ENCODE data around the gene ICAM2.

ICAM2 gene

DNA sequence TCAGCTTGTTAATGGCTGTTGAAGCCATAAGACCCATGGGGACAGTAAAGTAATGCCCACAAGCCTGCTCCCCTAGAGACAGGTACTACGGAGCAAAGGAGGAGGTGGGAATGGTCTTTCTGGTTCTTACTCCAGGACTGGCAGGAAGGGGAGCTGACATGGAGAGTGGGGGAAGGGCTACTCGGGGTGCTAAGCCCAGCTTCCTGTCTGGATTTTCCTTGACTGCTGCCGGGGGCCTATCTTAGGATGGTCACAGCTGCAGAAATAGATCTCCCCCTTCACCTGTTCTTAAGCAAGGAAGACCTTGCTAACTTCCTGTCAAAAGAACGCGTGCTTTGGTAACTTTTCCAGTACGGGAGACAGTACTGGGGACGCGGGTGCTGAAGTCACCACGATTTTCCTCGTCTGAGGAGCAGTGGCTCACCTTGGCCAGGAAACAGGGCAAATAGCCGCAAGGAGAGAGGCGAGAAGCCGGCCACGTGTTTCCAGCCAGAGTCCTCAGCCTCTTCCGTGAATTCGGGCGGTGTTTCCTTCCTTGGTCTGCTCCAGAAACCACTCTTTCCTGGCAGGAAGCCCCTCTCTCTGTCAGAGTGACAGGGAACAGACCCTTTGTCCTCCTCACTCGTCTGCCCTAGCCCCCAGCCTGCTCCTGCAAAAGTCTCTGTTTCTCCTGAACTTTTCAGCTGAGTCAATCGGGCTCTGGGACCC is 22.9 kb downstream of the ICAM2 start:
- H2AK5ac ChIP-seq (ENCODE audit: low read length, severe bottlenecking): no peak overlapping the region
- H3K23ac ChIP-seq (ENCODE audit: low read length in 2 of 2): no peak overlapping the region
- DNase-seq: no peak
- no peak overlapping the region for H2BK5ac ChIP-seq (ENCODE audit: low read depth, low read length, poor library complexity, severe bottlenecking)
- no peaks in the 10 kb centered on the region for H3K9me3 ChIP-seq (ENCODE audit: control insufficient read depth, low read length)
- no peak overlapping the region for H3K4ac ChIP-seq (ENCODE audit: low read depth in 1 of 2, low read length in 2 of 2)
- H3K14ac ChIP-seq (ENCODE audit: low read length in 2 of 2): no peak overlapping the region
- H3K27ac ChIP-seq (ENCODE audit: low read length, poor library complexity, severe bottlenecking): no peak overlapping the region
- H3K79me1 ChIP-seq (replicated peaks; ENCODE audit: low read length, poor library complexity, severe bottlenecking): no peaks in the 10 kb centered on the region
- H3K27me3 ChIP-seq (ENCODE audit: control insufficient read depth in 1 of 2, insufficient read depth in 1 of 2, low read length in 2 of 2): peaks cover 47 to 56% of the 10 kb centered on the region in 2 experiments
- H2AFZ ChIP-seq (ENCODE audit: low read depth, low read length): no peak overlapping the region
- H3K4me1 ChIP-seq (ENCODE audit: control insufficient read depth, insufficient read depth, low read depth, low read length): peaks cover 10% of the 10 kb centered on the region
- peak overlapping the region; percentile 79 for H3K9ac ChIP-seq (ENCODE audit: low read length)
- H2BK15ac ChIP-seq (ENCODE audit: low read depth, poor library complexity, severe bottlenecking): no peak overlapping the region
- 7% methylated on average over 19 of the region's 19 CpGs for WGBS
- H4K8ac ChIP-seq (ENCODE audit: low read length): no peak overlapping the region
- H2BK120ac ChIP-seq (ENCODE audit: low read depth, low read length): no peak overlapping the region
- no peak overlapping the region for H2BK12ac ChIP-seq (ENCODE audit: low read length in 2 of 2)
- no peaks in the 10 kb centered on the region for H3K36me3 ChIP-seq (ENCODE audit: control insufficient read depth in 1 of 2, insufficient read depth in 2 of 2, low read depth in 1 of 2, low read length in 2 of 2)
- H3K4me3 ChIP-seq (ENCODE audit: insufficient read depth in 1 of 2, low read depth in 1 of 2, low read length in 2 of 2): peak overlapping the region in 1 of 2 experiments; percentile 86
- no peak overlapping the region for H4K91ac ChIP-seq (ENCODE audit: low read length)
- peak overlapping the region; percentile 63 for H3K4me2 ChIP-seq (ENCODE audit: low read length, poor library complexity, severe bottlenecking)
- no peak overlapping the region for H3K18ac ChIP-seq (ENCODE audit: low read depth in 1 of 2, low read length in 2 of 2)

DNA sequence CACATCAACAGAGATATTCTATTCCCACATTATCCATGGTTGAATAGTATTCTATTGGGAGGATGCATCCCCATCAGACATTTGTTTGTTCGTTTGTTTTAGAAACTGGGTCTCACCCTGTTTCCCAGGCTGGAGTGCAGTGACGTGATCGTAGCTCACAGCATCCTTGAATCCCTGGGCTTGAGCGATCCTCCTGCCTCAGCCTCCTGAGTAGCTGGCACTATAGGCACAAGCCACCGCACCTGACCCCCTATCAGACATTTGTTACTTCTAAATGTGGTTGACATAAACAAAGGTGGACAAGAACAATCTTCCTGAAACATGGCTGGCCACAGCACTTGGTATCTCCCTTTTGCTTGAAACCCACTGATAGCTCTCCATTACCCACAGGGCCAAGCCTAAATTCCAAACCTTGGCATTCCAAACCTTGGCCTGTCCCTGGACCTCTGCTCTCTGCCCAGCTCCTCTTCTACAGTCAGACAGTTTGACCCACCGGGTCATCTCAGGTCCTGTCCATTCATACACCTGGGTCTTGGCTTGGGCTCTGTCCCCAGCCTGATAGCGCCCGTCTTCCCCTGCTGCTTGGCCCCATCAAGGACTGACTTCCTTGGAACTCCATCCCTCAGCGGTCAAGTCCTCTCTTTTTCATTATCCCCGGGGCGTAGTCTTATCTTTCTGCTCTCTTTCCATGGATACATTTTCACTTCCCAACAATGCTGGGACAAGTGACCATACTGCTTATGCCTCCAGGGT is 23.8 kb downstream of the ICAM2 start:
- no peak for DNase-seq
- Histone ChIP-seq H3K4ac (ENCODE audit: low read depth in 1 of 2, low read length in 2 of 2) (no peak overlapping the region), H3K27ac (ENCODE audit: low read length, poor library complexity, severe bottlenecking) (no peak overlapping the region), H2BK15ac (ENCODE audit: low read depth, poor library complexity, severe bottlenecking) (no peak overlapping the region), H3K18ac (ENCODE audit: low read depth in 1 of 2, low read length in 2 of 2) (no peak overlapping the region), H3K9ac (ENCODE audit: low read length) (no peak overlapping the region), H3K36me3 (ENCODE audit: control insufficient read depth in 1 of 2, insufficient read depth in 2 of 2, low read depth in 1 of 2, low read length in 2 of 2) (no peaks in the 10 kb centered on the region), H3K14ac (ENCODE audit: low read length in 2 of 2) (no peak overlapping the region), H2AK5ac (ENCODE audit: low read length, severe bottlenecking) (no peak overlapping the region), H3K23ac (ENCODE audit: low read length in 2 of 2) (no peak overlapping the region), H3K4me3 (ENCODE audit: insufficient read depth in 1 of 2, low read depth in 1 of 2, low read length in 2 of 2) (no peak overlapping the region), H3K79me1 (replicated peaks; ENCODE audit: low read length, poor library complexity, severe bottlenecking) (no peaks in the 10 kb centered on the region), H2BK12ac (ENCODE audit: low read length in 2 of 2) (no peak overlapping the region), H4K91ac (ENCODE audit: low read length) (no peak overlapping the region), H3K9me3 (ENCODE audit: control insufficient read depth, low read length) (no peaks in the 10 kb centered on the region), H3K4me1 (ENCODE audit: control insufficient read depth, insufficient read depth, low read depth, low read length) (peaks cover 10% of the 10 kb centered on the region), H3K27me3 (ENCODE audit: control insufficient read depth in 1 of 2, insufficient read depth in 1 of 2, low read length in 2 of 2) (peaks cover 50 to 65% of the 10 kb centered on the region in 2 experiments), H2AFZ (ENCODE audit: low read depth, low read length) (no peak overlapping the region), H4K8ac (ENCODE audit: low read length) (no peak overlapping the region), H2BK120ac (ENCODE audit: low read depth, low read length) (no peak overlapping the region), H2BK5ac (ENCODE audit: low read depth, low read length, poor library complexity, severe bottlenecking) (no peak overlapping the region), H3K4me2 (ENCODE audit: low read length, poor library complexity, severe bottlenecking) (no peak overlapping the region)
- 94% methylated on average over 11 of the region's 11 CpGs for WGBS

DNA sequence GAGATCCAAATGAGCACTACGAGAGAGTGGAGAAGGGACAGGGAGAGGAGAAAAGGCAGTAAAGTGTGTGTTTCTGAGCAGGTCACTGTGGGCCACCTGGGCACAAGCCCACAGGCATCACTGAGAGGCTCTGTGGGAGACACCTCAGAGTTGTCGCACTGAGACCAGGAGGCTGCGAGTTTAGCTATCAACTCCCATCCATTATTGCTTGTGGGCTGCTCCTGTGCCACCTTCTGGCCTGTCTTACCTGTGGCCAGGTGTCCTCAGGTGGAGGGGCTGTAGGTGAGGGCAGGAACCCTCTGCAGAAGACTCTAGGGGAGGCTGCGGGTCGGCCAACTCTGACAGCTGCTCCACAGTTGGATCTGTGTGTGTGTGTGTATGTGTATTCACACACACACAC is 24.8 kb downstream of the ICAM2 start:
- Histone ChIP-seq H3K18ac (ENCODE audit: low read depth in 1 of 2, low read length in 2 of 2) (no peak overlapping the region), H2BK120ac (ENCODE audit: low read depth, low read length) (no peak overlapping the region), H3K4me3 (ENCODE audit: insufficient read depth in 1 of 2, low read depth in 1 of 2, low read length in 2 of 2) (no peak overlapping the region), H3K23ac (ENCODE audit: low read length in 2 of 2) (no peak overlapping the region), H2BK15ac (ENCODE audit: low read depth, poor library complexity, severe bottlenecking) (no peak overlapping the region), H3K36me3 (ENCODE audit: control insufficient read depth in 1 of 2, insufficient read depth in 2 of 2, low read depth in 1 of 2, low read length in 2 of 2) (no peaks in the 10 kb centered on the region), H3K9ac (ENCODE audit: low read length) (no peak overlapping the region), H4K91ac (ENCODE audit: low read length) (no peak overlapping the region), H3K14ac (ENCODE audit: low read length in 2 of 2) (no peak overlapping the region), H3K4me2 (ENCODE audit: low read length, poor library complexity, severe bottlenecking) (no peak overlapping the region), H3K9me3 (ENCODE audit: control insufficient read depth, low read length) (no peaks in the 10 kb centered on the region), H2AFZ (ENCODE audit: low read depth, low read length) (no peak overlapping the region), H2AK5ac (ENCODE audit: low read length, severe bottlenecking) (no peak overlapping the region), H2BK5ac (ENCODE audit: low read depth, low read length, poor library complexity, severe bottlenecking) (no peak overlapping the region), H3K27ac (ENCODE audit: low read length, poor library complexity, severe bottlenecking) (no peak overlapping the region), H3K79me1 (replicated peaks; ENCODE audit: low read length, poor library complexity, severe bottlenecking) (no peaks in the 10 kb centered on the region), H2BK12ac (ENCODE audit: low read length in 2 of 2) (no peak overlapping the region), H3K27me3 (ENCODE audit: control insufficient read depth in 1 of 2, insufficient read depth in 1 of 2, low read length in 2 of 2) (peaks cover 56 to 71% of the 10 kb centered on the region in 2 experiments), H4K8ac (ENCODE audit: low read length) (no peak overlapping the region), H3K4ac (ENCODE audit: low read depth in 1 of 2, low read length in 2 of 2) (no peak overlapping the region), H3K4me1 (ENCODE audit: control insufficient read depth, insufficient read depth, low read depth, low read length) (peaks cover 11% of the 10 kb centered on the region)
- 70% methylated on average over 3 of the region's 5 CpGs for WGBS
- DNase-seq: no peak

DNA sequence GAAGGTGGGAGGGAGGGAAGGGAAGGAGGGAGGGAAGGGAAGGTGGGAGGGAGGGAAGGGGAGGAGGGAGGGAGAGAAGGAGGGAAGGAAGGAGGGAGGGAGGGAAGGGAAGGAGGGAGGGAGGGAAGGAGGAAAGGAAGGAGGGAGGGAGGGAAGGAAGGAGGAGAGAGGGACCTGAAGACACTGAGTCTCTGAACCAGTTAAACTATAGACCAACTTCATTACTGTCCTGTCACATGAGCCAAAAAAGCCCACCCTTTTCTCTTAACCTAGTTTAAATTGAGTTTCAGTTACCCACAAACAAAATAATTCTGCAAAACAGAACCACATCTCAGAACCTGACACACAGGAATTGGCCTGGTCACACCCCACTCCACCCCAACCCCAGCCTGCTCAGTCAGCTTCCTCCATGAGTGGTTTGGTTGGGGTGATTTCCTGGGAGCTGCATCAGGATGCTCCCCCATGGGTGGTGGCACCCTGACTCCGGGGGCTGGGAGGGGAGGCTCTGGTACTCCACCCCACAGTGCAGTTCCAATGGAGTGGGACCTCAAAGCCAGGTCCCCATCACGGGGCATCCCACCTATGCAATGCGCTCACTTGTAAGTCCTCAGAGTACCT is 27.0 kb downstream of the ICAM2 start:
- Histone ChIP-seq H3K4me3 (ENCODE audit: insufficient read depth in 1 of 2, low read depth in 1 of 2, low read length in 2 of 2) (no peak overlapping the region), H3K4me2 (ENCODE audit: low read length, poor library complexity, severe bottlenecking) (no peak overlapping the region), H3K9me3 (ENCODE audit: control insufficient read depth, low read length) (no peaks in the 10 kb centered on the region), H2AK5ac (ENCODE audit: low read length, severe bottlenecking) (no peak overlapping the region), H3K27me3 (ENCODE audit: control insufficient read depth in 1 of 2, insufficient read depth in 1 of 2, low read length in 2 of 2) (peaks cover 61 to 78% of the 10 kb centered on the region in 2 experiments), H3K36me3 (ENCODE audit: control insufficient read depth in 1 of 2, insufficient read depth in 2 of 2, low read depth in 1 of 2, low read length in 2 of 2) (no peaks in the 10 kb centered on the region), H3K14ac (ENCODE audit: low read length in 2 of 2) (no peak overlapping the region), H2AFZ (ENCODE audit: low read depth, low read length) (no peak overlapping the region), H2BK120ac (ENCODE audit: low read depth, low read length) (no peak overlapping the region), H3K4ac (ENCODE audit: low read depth in 1 of 2, low read length in 2 of 2) (no peak overlapping the region), H4K8ac (ENCODE audit: low read length) (no peak overlapping the region), H4K91ac (ENCODE audit: low read length) (no peak overlapping the region), H3K18ac (ENCODE audit: low read depth in 1 of 2, low read length in 2 of 2) (no peak overlapping the region), H2BK15ac (ENCODE audit: low read depth, poor library complexity, severe bottlenecking) (no peak overlapping the region), H2BK12ac (ENCODE audit: low read length in 2 of 2) (no peak overlapping the region), H3K79me1 (replicated peaks; ENCODE audit: low read length, poor library complexity, severe bottlenecking) (no peaks in the 10 kb centered on the region), H3K4me1 (ENCODE audit: control insufficient read depth, insufficient read depth, low read depth, low read length) (peaks cover 12% of the 10 kb centered on the region), H2BK5ac (ENCODE audit: low read depth, low read length, poor library complexity, severe bottlenecking) (no peak overlapping the region), H3K27ac (ENCODE audit: low read length, poor library complexity, severe bottlenecking) (no peak overlapping the region), H3K23ac (ENCODE audit: low read length in 2 of 2) (no peak overlapping the region), H3K9ac (ENCODE audit: low read length) (no peak overlapping the region)
- 82% methylated on average over 3 of the region's 3 CpGs for WGBS
- no peak for DNase-seq

All from mesenchymal stem cell (in vitro differentiated cells and primary cell).